GM18505 (cell line): ENCODE data around the gene TTC22.

ENCODE experiments used
- ATAC-seq: cut with Tn5 transposase; IDR thresholded peaks from one replicate; pipeline ENCODE4 v1.9.1; 2021; ENCODE audit not compliant: unreplicated experiment
- POLR2A ChIP-seq: IDR thresholded peaks from 4 replicates; pipeline ENCODE4 v1.6.1; 2011; ENCODE audit warnings: borderline replicate concordance; ENCODE audit not compliant: insufficient read depth, insufficient read length; ENCODE audit errors: extremely low read depth

The TTC22 gene

GRCh38 chr1:54800899-54801759 lies at the start of gene TTC22:
TSS of gene TTC22 (minus strand) at chr1:54801323. CDS start at chr1:54801163, 160 bp downstream.
- ATAC-seq, result peak; percentile 66
- TF ChIP-seq POLR2A, result peak; percentile 39

GRCh38 chr1:54850737-54851136 lies 49.6 kb upstream of the TTC22 start:
- no peak for ATAC-seq
- no peak for TF ChIP-seq POLR2A

DNA sequence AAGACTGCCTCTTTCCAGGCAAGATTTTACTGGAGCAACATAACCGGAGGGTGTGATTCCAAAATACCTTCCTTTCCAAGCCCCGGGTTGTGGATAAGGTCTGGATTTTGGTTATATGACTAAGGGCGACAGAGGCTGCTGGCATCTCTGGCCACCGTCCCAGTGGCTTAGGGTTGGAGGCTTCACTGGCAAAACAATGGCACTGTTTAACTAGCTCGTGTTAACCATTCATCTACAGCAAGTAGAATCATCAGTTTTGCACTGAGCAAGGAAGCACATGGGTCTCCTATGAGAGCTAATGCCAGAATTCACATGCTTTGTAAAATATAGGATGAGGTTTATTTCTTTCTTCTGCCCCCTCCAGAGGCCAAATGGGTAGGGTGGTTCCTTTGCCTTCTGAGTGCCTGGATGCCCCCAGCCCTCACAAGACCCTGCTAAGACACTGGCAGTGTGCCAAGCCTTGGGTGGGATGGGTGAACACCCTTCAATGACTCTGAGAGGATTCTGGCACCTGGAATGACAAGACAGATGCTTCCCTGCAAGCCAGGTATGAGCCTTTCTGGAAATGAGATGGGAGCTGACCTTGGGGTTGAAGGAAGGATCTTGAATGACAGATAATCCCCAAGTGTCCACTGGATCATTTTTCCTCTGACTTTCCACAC lies 49.1 kb upstream of the TTC22 start:
- no peak for ATAC-seq
- no peak for TF ChIP-seq POLR2A

DNA sequence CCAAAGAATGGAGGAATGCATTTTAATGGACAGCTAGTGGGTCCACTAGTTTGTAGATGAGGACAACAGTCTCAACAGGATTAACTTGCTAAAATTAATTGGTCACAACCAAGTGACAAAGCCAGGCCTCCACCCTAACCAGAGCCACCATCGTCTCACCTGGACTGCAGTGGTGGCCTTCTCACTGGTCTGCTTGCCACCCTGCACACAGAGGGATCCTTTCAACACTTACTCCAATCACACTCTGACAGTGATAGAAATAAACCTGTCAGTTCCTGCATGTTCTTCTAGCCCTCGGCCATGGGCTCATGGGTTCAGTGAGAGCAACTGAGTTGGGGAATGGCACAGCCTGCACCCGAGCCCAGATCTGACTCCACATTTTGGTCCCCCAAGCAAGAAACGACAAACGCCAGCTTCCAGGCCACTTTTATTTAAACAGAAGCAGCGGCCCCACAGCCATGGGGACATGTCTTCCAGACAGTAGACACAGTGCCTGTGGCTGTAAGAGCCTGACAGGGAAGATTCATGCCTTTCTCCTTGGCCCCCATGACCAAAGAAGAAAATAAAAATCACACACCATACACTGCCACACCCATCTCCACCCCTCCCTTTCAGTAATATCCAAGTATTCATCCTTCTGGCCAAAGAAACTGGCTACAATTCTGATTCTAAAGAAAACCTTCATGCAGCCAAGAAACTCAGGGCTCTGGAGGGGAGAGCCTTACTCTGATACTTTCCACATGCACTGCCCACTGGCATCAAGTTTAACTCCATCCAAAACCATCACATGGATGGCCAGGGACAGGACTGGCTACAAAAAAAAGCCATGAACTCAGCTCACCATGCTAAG lies 48.3 kb upstream of the TTC22 start:
- TF ChIP-seq POLR2A, result no peak
- no peak for ATAC-seq

DNA sequence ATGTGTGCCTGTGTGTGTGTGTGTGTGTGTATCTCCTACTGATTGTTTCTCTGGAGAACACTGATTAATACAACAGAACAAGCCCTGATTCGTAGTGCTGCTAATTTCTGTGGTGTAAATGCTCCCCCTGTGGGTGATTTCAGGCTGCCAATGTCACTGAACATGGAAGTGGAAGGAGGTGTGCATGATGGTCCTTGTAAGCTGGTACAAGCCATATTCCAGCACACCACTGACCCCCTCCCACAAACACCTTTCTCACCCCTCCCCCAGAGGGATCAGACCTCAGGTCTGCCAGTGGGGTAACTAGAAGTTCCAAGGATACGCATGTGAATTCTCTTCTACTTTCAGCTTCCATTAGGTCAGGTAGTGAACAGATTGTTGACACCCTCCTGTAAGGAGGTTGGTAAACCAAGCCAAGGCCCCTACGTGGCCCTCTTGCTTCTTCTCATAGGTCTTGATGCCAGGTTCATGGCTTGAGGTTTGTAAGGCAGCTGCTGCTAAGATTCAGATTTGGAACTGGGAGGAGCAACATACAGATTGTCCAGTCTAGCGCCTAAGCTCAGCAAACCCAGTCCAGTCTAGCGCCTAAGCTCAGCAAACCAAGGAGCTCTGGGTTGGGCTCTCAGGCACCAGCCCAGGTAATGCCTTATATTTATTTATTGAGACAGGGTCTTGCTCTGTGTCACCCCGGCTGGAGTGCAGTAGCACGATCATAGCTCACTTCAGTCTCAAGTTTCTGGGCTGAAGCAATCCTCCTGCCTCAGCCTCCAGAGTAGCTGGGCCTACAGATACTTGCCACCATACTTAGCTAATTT lies 47.2 kb upstream of the TTC22 start:
- TF ChIP-seq POLR2A, result no peak

DNA sequence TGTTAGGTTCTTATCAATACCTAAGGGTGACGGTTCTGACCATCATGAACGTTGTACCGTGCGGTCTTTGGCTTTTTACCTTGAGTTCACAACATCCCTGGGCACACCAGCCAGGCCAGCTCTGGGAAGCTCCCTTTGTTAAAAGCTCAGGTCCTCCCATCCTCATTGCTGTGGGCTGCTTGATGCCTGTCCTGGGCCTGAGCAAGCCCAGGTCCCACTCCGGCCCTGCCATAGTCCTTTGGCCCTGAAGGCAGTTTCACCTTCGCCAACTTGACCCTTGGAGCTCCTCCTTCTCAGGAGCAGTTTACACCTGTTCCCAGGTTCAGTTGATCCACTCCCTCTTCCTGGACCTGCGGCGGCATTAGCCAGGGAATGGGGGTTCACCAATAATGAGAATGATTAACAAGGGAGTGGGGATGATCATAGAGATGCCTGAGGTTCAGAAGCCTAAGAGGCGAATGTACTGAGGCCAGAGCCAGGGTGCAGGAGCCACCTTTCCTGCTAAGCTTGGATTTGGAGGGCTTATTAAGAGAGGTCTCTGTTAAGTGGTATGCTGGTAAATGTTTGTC lies 45.7 kb upstream of the TTC22 start:
- no peak for ATAC-seq
- no peak for TF ChIP-seq POLR2A

More for the DNA sequence above, 47.2 kb upstream of the TTC22 start:
- ATAC-seq, result no peak

DNA sequence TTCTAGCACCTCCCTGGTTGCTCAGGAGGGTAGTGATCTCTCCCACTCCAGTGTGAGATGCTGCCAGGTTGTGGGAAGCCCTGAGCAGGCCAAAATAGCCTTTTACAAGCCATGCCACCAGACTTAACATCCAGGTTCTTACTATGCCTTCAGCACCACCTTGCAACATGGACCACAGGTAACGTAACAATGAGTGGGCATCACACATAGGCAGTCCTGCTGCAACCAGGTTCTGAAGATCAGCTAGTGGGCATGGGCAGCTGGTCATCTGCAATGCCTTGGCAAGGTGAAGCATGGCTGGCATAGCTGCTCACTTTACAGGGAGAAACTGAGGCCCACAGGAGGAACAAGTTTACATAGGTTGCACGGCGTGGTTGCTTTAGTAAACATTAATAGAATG lies 45.2 kb upstream of the TTC22 start:
- no peak for ATAC-seq
- TF ChIP-seq POLR2A, result no peak

DNA sequence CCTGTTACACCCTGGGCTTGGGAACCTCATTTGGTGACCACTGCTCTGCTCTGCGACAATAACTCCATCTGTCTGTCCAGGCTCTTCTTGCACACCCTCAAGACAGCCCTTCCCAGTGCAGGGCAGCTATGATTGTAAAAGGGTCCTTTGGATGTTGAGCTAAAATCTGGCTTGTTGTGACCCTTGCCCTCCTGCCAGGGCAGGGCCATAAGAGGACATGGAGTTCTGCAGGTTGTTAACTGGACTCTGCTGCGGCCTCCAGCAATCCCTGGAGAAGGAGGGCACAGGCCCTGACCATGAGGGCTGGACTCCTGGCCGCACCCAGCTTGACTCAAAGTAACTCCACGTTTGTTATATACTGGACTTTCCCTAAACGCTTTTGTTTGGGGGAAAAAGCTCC lies 44.6 kb upstream of the TTC22 start:
- no peak for TF ChIP-seq POLR2A
- no peak for ATAC-seq

DNA sequence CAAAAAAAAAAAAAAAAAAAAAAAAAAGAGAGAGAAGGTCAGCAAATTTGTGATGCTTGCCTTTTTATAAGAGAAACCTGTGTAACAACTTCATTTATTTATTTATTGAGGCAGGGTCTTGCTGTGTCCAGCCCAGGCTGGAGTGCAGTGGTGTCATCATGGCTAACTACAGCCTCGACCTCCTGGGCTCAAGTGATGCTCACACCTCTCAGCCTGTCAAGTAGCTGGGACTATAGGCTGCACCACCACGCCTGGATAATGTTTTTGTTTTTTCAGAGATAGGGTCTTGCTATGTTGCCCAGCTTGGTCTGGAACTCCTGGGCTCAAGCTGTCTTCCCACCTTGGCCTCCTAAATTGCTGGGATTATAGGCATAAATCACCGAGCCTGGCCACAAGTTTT lies 43.4 kb upstream of the TTC22 start:
- no peak for ATAC-seq
- no peak for TF ChIP-seq POLR2A

- ATAC-seq, result no peak
- no peak for TF ChIP-seq POLR2A
Observed at GRCh38 chr1:54843449-54843848, 42.3 kb upstream of the TTC22 start.

- TF ChIP-seq POLR2A, result no peak
Observed at GRCh38 chr1:54842963-54843362, 41.8 kb upstream of the TTC22 start.

DNA sequence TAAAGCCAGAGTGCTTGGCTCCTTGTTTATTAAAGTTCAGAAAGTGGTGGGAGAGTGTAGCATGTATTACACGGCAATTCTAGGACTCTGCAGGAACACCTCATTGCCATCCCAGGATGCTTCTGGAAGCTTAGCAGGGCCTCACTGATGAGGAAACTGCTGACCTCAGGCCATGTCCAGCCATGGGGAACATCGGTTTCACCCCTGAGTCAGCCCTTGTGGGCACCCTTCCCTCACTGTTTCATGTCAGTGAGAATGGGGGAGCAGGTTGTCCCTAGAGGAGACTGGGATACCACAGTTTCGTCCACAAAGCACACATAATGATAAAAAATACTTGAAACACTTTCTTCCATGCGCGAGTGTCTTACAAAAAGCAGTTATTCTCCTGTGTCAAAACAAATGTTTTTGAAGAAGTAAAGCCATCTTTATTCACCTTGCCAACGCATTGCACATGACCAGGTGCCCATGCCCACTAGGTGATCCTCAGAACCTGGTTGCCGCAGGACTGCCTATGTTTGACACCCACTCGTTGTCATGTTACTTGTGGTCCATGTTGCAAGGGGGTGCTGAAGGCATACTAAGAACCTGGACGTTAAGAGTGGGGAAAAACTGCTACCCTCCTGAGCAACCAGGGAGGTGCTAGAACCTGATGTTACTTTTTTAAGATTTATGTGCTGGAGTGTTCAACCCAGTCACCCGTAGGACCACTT lies 41.2 kb upstream of the TTC22 start:
- no peak for TF ChIP-seq POLR2A
- no peak for ATAC-seq

More at GRCh38 chr1:54842963-54843362, 41.8 kb upstream of the TTC22 start:
- no peak for ATAC-seq
